Embryonic facial prominence (tissue), 1 donor: ENCODE results near the gene SPRR2A.
"Not testable (repeated sequence)": the region's sequence is repeated elsewhere in the genome, so short reads cannot be mapped to it uniquely, and the experiment has no call there.

Experiments used
- DNase-seq: peaks from one replicate; pipeline ENCODE4 v3.0.0-alpha.2; 2016; ENCODE audit errors: extremely low spot score

Gene SPRR2A

GRCh38 chr1:153025797-153026196, 31.5 kb downstream of the SPRR2A start:
- DNase-seq = no peak

- DNase-seq = no peak
Observed at GRCh38 chr1:153024413-153024812, 32.9 kb downstream of the SPRR2A start.

DNA sequence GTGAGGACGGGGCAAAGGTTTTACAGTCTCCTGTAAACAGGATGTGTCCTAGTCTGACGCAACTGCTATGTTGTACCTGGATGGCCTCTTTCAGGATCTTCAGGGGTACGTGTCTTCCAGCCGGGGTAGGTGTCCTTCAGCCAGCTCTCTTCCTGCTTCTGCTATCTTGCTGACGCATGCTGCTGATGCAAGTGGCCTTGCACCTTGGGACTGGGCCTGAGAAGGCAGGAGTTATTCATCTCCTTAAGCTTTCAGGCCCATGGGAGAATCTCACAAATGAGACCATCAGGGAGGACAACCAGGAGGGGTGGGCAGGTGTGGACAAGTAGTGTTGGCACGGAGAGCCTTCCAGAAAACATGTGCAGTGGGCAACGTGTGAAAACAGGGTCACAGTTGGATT, 34.2 kb downstream of the SPRR2A start:
- no peak for DNase-seq

GRCh38 chr1:153022340-153022739, 35.0 kb downstream of the SPRR2A start:
- not testable (repeated sequence) for DNase-seq

DNA sequence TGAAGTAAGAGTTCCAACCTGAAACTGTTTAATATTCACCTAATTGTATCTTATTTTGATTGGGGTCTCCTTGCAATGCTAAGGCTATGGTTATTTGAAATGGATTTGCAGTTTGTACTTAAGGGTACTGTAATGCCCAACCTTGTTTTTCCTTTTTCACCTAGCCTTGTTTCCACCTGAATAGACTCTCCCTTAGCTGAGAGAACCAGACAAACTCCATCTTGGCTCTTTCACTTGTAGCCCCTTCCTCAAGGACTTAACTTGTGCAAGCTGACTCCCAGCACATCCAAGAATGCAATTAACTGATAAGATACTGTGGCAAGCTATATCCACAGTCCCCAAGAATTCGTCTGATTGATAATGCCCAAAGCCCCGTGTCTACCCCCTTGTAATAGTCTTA, 35.5 kb downstream of the SPRR2A start:
- not testable (repeated sequence) for DNase-seq

GRCh38 chr1:153011235-153011758, 46.0 kb downstream of the SPRR2A start:
- not testable (repeated sequence) for DNase-seq
